HTERT RPE-1 (cell line): ENCODE measurements around the gene CLDN19.
"Not testable (repeated sequence)": the region's sequence is repeated elsewhere in the genome, so short reads cannot be mapped to it uniquely, and the experiment has no call there.

ENCODE experiments used
- in situ Hi-C: fragments of 300-500 bp; cut with MboI; formaldehyde crosslinking; loops from 4 replicates; pipeline ENCODE4 v1.14.3; 2020; ENCODE audit warnings: low sequenced_read_pairs

The CLDN19 gene

DNA sequence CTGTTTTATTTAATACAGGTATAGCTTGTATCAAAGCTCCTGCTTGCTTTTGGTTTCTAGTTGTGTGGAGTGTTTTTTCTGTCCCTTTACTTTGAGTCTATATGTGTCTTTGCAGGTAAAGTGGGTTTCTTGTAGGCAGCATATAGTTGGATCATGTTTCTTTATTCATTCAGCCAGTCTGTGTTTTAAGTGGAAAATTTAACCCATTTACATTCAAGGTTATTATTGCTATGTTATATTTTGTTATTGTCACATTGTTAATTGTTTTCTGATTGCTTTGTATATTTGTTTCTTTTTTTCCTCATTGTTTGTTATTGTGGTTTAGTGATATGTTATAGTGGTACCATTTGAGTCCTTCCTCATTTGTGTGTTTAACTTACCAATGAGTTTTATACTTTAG lies 26.7 kb downstream of the CLDN19 start:
- in situ Hi-C loops, result no loop called here

DNA sequence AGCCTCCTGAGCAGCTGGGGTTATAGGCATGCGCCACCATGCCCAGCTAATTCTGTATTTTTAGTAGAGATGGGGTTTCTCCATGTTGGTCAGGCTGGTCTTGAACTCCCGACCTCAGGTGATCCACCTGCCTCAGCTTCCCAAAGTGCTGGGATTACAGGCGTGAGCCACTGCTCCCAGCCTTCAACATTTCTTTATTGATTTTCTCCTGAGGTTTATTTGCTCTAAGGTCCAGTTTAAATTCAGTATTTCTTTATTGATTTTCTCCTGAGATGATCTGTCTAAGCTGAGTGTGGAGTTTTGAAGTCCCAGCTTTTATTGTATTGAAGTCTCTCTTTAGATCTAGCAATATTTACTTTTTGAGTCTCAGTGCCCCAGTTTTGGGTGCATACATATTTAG lies 27.2 kb downstream of the CLDN19 start:
- in situ Hi-C loops, result not testable (repeated sequence)

DNA sequence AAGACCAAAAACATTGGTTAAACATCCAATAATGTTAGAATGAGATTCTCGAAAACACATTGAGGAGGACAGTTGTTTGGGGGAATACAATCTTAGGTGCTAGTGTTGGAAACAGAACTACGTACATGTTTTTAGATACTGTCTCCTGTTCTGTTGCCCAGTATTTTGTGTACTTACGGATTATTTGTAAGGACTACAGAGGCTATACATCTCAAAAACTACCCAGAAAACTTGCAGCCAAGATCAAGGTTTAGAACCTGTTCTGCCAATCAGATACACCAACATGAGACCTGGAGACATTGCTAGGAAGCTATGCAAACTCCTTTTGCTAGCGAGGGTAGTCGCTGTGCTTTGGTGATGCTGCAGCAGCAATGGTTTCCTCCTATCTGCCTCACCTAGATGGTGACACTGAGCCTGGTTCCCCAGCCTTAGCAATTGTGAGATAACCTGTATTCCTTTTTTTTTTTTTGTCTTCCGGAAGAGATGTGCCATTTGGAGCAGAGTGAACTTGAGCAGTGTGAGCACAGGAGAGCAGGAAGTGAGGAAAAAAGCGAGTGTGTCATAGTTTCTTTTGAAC lies 36.1 kb downstream of the CLDN19 start:
- in situ Hi-C loops, result no loop called here

DNA sequence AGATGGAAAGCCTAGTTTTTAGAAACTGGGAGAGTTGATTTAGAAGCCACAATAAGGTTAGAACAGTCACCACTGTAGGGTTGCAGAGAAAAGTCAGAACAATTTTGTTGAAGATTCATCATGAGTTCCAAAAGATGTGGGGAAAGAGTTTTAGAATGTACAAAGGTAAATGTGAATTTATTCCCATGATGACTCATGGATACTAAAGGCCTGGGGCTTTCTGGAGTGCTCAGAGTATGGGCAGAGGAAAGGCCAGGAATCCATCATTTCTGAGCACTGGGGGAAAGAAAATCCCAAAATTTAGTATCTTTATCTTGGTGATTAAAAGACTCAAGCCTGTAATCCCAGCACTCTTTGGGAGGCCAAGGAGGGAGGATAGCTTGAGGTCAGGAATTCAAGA lies 40.0 kb downstream of the CLDN19 start:
- in situ Hi-C loops, result no loop called here

DNA sequence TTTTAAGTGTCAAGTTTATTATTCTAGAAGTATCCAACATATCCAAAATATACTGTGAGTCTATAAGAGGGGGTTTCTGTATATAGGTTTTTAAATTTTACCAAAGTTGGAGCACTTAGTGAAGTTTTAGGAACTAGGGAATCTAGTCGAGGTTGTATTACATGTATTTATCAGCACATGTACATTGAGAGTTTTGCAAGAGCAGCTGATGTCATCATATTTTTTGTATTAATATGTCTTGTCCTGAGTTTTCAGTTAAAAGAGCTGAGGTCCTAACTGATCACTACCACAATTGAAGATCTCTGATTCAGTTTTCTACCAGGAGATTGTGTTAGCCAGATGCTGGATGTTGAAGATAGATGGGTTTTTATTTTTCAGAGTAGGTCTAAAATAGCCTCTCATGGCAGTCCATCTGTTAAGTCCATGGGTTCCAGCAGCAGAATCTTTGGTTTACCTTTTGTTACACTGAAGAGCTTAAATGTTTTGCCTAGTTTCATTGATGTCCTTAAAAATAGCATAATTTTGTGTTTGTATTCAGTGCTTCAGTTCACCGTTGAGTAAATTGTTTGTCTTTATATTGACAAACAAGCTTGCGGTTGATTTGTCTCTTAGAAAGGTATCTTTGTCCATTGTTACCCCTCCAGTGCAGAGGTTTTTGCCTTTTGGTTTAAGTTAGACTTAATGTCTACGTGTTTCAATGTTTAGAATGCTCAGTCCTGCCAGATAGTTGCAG lies 41.8 kb downstream of the CLDN19 start:
- in situ Hi-C loops, result no loop called here

DNA sequence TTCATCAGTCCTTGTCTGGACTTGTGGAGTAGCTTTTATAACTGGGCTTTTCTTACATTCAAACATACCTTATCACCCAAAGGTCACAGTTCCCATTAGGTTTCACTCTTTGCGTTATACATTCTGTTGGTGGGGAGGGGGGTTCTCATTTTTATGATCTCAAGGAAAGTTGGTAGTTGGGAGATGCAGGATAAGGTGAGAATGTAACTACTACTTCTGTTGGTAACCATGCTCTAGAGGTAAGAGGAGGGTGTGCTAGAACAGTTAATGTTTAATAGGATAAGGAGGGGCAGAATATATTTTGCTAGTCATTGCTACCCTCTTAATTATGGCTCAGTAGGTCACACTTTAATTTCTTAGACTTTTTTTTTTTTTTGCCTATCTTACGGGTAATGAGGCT lies 47.1 kb downstream of the CLDN19 start:
- in situ Hi-C loops, result no loop called here

DNA sequence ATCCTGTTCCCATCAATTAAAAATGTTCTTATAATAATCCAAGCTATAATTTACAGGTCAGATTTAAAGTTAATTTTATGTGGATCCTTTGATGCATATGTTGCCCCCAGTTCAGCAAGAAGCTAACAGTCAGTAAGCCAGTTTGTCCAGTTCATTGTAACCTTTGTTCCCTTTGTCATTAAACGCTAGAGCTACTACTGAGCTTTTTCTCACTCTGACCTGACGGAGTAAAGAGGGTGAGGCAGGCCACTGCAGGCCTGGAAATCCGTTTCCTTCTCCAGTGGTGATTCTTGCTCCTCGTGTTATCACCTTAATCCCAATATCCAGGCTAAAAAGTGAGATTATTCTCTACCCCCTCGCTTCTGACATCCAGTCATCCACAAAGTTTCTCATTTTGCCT lies 47.6 kb downstream of the CLDN19 start:
- in situ Hi-C loops, result no loop called here

DNA sequence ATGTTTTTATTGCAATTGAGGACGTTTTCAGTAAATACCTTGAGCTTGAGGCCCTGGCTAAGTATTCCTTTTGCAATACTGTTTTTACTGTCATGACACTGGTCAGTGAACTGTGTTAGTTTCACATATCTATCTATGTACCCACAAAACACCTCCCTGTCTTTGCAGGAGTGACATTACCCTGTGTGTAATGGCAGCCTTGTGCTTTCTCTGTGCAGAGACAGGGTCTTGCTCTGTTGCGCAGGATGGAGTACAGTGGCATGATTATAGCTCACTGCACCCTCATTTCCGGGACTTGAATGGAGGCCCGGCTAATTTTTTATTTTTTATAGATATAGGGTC lies 48.9 kb downstream of the CLDN19 start:
- in situ Hi-C loops, result no loop called here

DNA sequence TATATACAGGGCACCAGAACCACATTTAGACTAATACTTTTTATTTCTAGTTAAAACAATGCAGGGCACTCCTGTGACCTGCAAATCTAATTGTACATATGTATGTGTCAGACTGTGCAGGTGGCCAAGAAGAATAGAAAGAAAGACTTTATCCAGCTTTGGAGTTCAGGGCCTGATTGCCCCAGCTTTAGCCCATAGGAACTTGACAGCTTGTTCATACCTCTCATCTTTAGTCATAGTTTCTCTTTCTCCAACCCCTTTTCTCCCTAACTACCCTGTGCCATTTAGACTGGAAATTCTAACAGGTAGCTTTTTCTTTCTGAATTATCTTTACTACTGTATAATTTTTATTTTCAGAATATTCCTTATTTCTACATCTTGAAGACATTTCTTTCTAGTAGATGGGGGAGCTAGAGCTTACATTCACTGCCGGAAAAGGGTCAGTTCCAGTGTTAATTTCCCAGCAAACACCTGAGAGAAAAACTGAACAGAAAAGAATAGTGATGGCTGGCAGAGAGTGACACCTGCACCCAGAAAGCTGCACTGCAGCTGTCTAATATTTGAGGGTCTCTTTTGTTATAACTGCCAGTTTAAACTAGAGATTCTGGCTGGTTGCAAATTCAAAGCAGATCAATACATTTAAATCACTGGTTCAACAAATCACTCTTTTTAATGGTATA lies 49.4 kb downstream of the CLDN19 start:
- in situ Hi-C loops, result no loop called here

DNA sequence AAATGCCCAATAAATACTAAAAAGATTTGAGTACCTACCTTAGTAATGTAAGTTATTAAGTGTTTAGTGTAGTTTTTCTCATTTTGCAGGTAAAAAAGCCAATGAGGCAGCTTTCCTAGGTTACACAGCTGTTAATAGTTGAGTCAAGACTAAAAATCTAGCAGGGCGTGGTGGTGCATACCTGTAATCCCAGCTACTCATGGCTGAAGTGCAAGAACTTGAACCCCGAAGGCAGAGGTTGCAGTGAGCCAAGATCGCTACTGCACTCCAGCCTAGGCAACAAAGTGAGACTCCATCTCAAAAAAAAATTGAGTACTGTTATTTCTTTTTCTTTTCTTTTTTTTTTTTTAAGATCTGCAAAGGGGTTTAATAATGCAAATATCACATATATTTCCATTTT lies 50.1 kb downstream of the CLDN19 start:
- in situ Hi-C loops, result no loop called here

DNA sequence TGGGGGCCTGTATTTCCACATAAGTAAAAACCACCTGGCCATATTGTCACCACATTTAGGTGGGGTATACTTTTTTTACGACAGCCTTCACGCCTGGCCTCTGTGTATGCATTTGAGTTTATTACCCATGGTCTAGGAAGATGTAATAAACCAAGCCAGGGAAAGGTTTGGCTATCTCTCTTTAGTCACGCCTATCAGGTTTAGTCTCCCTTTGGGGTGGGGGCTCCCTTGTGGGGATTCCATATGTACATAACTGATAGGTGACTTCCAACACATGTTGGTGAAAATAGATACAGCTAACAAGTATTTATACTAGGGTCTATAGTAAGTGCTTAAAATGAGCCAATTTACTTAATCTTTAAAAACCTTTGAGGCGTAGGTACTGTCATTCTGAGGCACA lies 53.6 kb downstream of the CLDN19 start:
- in situ Hi-C loops, result no loop called here

DNA sequence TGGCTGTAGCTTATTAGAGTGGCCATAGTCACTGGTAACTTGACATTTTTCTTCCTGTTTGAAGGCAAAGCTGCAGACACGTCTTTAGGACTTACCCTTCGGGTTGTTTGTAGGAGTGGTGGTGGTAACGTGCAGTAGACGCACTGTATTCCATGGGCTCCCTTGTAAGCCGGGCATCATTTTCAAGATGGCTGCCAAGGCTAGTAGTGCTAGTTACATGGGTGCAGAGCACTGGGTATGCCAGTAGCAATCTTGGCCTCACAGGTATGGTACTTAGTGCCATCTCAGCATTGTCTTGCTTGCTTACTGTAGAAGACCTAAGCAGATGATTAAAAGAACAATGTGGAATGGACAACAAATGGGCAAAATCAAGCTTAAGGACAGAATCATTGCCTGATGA lies 55.9 kb downstream of the CLDN19 start:
- in situ Hi-C loops, result no loop called here
